Frontal cortex (tissue), 4 donors: ENCODE results near the gene MIPEP. TPM values are rescaled to one million over a fixed set of nuclear protein-coding genes. Genes with fewer than 3 reads are reported as not detected.

ENCODE experiments used
- DNase-seq, 2 donors: peaks; one replicate each; pipeline ENCODE4 v3.0.0; 2012; ENCODE audit warnings: low spot score in 2 of 2
- FAIRE-seq: peaks from 2 replicates; lab custom pipeline; 2012; peaks lifted over from hg19 to GRCh38; lab: Jason Lieb, UNC
- total RNA-seq: library from RNA; depleted of rRNA; stranded (reverse); fragments of >200 nt; gene quantifications from one replicate; pipeline ENCODE4 v1.2.3, GENCODE V29; 2014
- donor health status: control.
- donor health status: control.
- donor health status: control.

The MIPEP gene
- total RNA-seq, 1 donor from 2014 or later: 32.6 TPM

GRCh38 chr13:23817830-23818229 is 71.4 kb downstream of the MIPEP start:
- DNase-seq (no peak), FAIRE-seq (no peak)

- FAIRE-seq (no peak), DNase-seq (no peak)
These were observed 72.1 kb downstream of the MIPEP start for GRCh38 chr13:23817136-23817535.

DNA sequence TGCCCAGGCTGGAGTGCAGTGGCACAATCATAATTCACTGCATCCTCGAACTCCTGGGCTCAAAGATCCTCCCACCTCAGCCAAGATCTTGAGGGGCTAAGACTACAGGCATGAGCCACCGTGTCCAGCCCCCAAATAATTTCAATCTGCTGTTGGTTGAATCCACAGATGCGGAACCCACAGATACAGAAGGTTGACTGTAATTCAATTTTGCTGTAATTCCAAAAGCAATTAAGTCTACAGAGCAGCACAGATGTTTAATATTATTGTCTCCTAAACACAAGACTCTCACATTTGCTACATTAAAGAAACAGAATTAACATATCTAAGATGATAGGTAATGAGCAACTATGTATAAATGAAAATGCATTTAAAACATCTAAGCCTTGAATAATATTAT is 75.6 kb downstream of the MIPEP start:
- FAIRE-seq: no peak
- no peak for DNase-seq

GRCh38 chr13:23811366-23812062 is 77.7 kb downstream of the MIPEP start:
- no peak for FAIRE-seq
- DNase-seq: no peak

GRCh38 chr13:23810685-23811240 is 78.4 kb downstream of the MIPEP start:
- DNase-seq: no peak
- FAIRE-seq: no peak

DNA sequence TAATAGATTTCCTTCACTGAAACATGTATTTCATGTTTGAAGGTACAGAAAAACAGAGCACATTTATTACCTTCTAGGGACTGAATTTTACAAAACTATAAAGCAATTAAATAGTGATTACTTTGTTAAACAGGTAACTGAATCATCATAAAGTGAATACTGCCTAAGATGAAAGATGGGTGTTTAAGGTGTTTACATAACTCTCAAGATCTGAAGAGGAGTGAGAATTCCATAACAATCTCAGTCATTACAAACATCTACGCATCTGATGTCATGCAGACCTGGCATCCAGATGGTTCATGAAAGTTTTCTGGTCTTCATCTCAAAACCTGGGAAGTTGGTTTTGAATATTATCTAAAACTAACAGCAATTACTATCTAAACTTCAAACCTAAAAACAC is 80.4 kb downstream of the MIPEP start:
- DNase-seq (no peak), FAIRE-seq (no peak)

GRCh38 chr13:23806874-23807526 is 82.2 kb downstream of the MIPEP start:
- FAIRE-seq (no peak), DNase-seq (no peak)

GRCh38 chr13:23805821-23806220 is 83.4 kb downstream of the MIPEP start:
- DNase-seq (no peak), FAIRE-seq (no peak)

- DNase-seq: no peak
- no peak for FAIRE-seq
These were observed 84.1 kb downstream of the MIPEP start for GRCh38 chr13:23805122-23805521.

DNA sequence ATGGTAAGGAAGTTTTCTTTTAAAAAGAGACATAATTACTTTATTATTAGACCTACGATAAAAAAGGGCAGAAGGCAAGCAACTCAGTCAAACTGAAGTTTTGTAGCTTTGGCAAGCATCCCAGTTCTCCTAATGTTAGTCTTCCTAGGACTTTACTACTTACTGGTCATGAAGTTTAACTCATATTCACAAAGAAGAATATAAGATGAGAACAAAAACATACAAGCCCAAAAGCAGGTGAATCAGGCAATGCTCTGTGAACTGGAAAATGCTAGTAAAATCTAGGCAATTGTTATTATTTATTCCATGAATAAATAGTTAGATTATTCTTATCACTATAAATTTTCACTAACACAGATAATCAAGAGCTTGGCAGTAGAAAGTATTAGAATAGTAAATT is 85.0 kb downstream of the MIPEP start:
- no peak for FAIRE-seq
- DNase-seq: no peak

- FAIRE-seq (no peak), DNase-seq (no peak)
These were observed 88.1 kb downstream of the MIPEP start for GRCh38 chr13:23801141-23801540.

DNA sequence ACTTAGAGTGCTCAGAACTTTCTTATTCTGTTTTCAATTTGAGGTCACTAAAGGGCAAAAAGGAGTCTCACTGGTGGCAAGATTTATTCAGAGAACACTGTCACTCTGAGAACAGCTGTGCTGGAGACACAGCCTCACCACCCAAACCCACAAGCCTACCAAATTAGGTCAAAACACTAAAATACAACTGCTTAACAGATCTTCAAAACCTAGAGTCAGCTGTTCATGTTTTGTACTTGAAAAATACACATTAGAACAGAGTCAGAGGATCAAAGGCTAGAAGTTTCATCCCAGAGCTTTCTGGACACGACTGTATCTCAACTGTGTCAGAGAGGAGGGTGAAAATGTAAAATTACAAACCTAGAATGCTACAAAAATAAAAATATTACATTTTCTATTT is 89.3 kb downstream of the MIPEP start:
- FAIRE-seq: no peak

GRCh38 chr13:23797276-23797903 is 91.8 kb downstream of the MIPEP start:
- FAIRE-seq (no peak), DNase-seq (no peak)

More for the DNA sequence above, 89.3 kb downstream of the MIPEP start:
- no peak for DNase-seq

DNA sequence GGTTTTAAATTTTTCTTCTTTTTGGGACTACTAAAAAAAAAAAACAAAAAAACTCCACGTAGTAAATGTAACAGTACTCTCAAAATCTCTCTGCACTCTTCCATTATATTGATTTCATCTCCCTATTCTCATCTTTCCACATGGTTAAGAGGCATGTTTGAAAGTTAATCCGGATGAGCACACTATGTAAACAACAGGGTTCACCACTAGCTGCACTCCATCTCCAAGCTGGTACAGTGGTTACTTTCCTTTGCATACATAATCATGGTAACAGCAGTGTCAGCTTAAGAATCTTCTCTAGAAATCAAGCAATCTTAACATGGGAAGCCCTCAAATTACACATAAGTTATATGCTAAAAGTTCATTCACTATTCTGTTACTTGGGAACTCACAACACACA is 92.6 kb downstream of the MIPEP start:
- DNase-seq: no peak
- no peak for FAIRE-seq

- DNase-seq (no peak), FAIRE-seq (no peak)
These were observed 94.7 kb downstream of the MIPEP start for GRCh38 chr13:23794267-23795161.

DNA sequence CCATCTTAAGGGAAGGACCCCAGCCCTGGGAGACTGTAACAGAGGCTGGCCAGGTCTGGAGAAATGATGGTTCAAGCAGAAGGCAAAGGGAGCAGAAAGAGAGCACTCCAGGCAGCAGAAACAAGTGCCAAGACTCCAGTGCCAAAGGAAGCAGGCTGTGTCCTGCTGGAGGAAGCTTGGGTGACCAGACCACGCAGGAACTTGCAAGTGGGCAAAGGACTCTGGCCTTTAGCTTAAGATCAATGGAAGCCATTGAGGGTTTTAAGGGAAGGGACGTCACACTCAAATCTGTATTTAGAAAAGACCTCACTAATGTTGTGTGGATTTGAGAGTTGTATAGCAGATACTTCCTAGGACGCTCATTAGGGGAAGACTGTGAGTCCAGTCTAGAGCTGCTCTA is 95.5 kb downstream of the MIPEP start:
- DNase-seq (no peak), FAIRE-seq (no peak)

GRCh38 chr13:23792680-23793079 is 96.5 kb downstream of the MIPEP start:
- DNase-seq (no peak), FAIRE-seq (no peak)

- DNase-seq (no peak), FAIRE-seq (no peak)
These were observed 98.5 kb downstream of the MIPEP start for GRCh38 chr13:23790577-23791170.

GRCh38 chr13:23789576-23790346 is 99.4 kb downstream of the MIPEP start:
- no peak for FAIRE-seq
- no peak for DNase-seq
